CD4-positive, alpha-beta T cell (primary cell): ENCODE data around the gene SLC38A3. TPM values are rescaled to one million over a fixed set of nuclear protein-coding genes. Genes with fewer than 3 reads are reported as not detected.

Source experiments
- ATAC-seq: fragments of 200-7000 bp; cut with Tn5 transposase; one replicate; pipeline ENCODE4 v1.10.0; 2022; ENCODE audit warnings: mild to moderate bottlenecking; ENCODE audit not compliant: poor library complexity
- CTCF ChIA-PET: fragments of 350-600 bp; sonication (Branson Sonifier 250); formaldehyde crosslinking; loops from one replicate; lab custom pipeline; 2021; ENCODE audit warnings: antibody characterized with exemption, inconsistent platforms; lab: Charles Lee
- POLR2A ChIA-PET: fragments of 350-600 bp; sonication (Branson Sonifier 250); formaldehyde crosslinking; loops from one replicate; lab custom pipeline; 2021; ENCODE audit warnings: antibody characterized with exemption, inconsistent platforms; lab: Charles Lee
- DNase-seq, 14 experiments: peaks; one replicate each; pipeline ENCODE4 v3.0.0-alpha.2; 2013 to 2020; ENCODE audit warnings: mixed read lengths in 2 of 14
- H3K27ac ChIP-seq, 2 donors: one replicate each; pipeline versions ENCODE4 v1.5.1 to v1.7.0; 2013; ENCODE audit warnings: low read length in 2 of 2, low read depth in 1 of 2, mild to moderate bottlenecking in 1 of 2
- H3K27me3 ChIP-seq, 2 experiments: 1 replicate in 1 of 2; 2 replicates in 1 of 2; pipeline versions ENCODE4 v1.6.1 to v1.7.0; 2013; ENCODE audit warnings: low read length in 2 of 2, control low read depth in 1 of 2, mild to moderate bottlenecking in 1 of 2, moderate library complexity in 1 of 2; ENCODE audit not compliant: insufficient read depth in 2 of 2, control insufficient read depth in 1 of 2
- H3K36me3 ChIP-seq: one replicate; pipeline ENCODE4 v1.6.1; 2013; ENCODE audit warnings: low read length, control low read depth; ENCODE audit not compliant: insufficient read depth
- H3K4me1 ChIP-seq: one replicate; pipeline ENCODE4 v1.6.1; 2013; ENCODE audit warnings: low read length, control low read depth; ENCODE audit not compliant: insufficient read depth
- H3K4me3 ChIP-seq: one replicate; pipeline ENCODE4 v1.5.1; 2013; ENCODE audit warnings: mild to moderate bottlenecking, low read length, moderate library complexity
- H3K9me3 ChIP-seq, 2 experiments: 1 replicate in 1 of 2; 2 replicates in 1 of 2; pipeline versions ENCODE4 v1.6.1 to v1.7.0; 2013; ENCODE audit warnings: low read length in 2 of 2, mild to moderate bottlenecking in 2 of 2, control low read depth in 1 of 2, moderate library complexity in 1 of 2; ENCODE audit not compliant: control insufficient read depth in 1 of 2, insufficient read depth in 1 of 2
- H3K27ac Mint-ChIP-seq: one replicate; pipeline ENCODE4 v1.8.0; 2020; ENCODE audit warnings: mixed read lengths
- H3K27me3 Mint-ChIP-seq: one replicate; pipeline ENCODE4 v1.8.0; 2021; ENCODE audit warnings: mixed read lengths
- H3K36me3 Mint-ChIP-seq: one replicate; pipeline ENCODE4 v1.8.0; 2021; ENCODE audit warnings: low read depth, mixed read lengths
- H3K4me1 Mint-ChIP-seq: one replicate; pipeline ENCODE4 v1.8.0; 2021; ENCODE audit warnings: low read depth, mixed read lengths
- H3K4me3 Mint-ChIP-seq: one replicate; pipeline ENCODE4 v1.8.0; 2020; ENCODE audit warnings: mild to moderate bottlenecking, mixed read lengths
- H3K9me3 Mint-ChIP-seq: one replicate; pipeline ENCODE4 v1.8.0; 2020; ENCODE audit warnings: mixed read lengths
- intact Hi-C, 2 experiments: fragments of 100-400 bp; cut with DNase I in 1 of 2; cut with micrococcal nuclease in 1 of 2; formaldehyde crosslinking; loops; one replicate each; pipeline versions ENCODE4 v1.15.1 to v1.9.0; 2023 to 2025; cut with DNase I, micrococcal nuclease
- total RNA-seq, 174 experiments: library from RNA in 2 of 174; stranded (reverse) in 2 of 174; gene quantifications; one replicate each; pipeline ENCODE4 v1.2.3 and lab custom pipeline; 2021 to 2026
- TF ChIP-seq, protein P1 (sequence below): fragments of 200-600 bp; IDR thresholded peaks from one replicate; pipeline ENCODE4 v1.8.0; 2022; ENCODE audit warnings: antibody characterized with exemption, mild to moderate bottlenecking

Gene SLC38A3
- total RNA-seq, 2 experiments from 2014 or later = 1.0 to 1.1 TPM

- ChIA-PET POLR2A (no interaction called here), CTCF (no interaction called here)
- Mint-ChIP-seq H3K4me3 (no peak overlapping the region), H3K27me3 (no peaks in the 10 kb centered on the region), H3K4me1 (no peaks in the 10 kb centered on the region), H3K27ac (no peak overlapping the region), H3K36me3 (no peaks in the 10 kb centered on the region), H3K9me3 (no peaks in the 10 kb centered on the region)
- intact Hi-C loops = no loop called here
- no peaks in the 10 kb centered on the region for H3K9me3 ChIP-seq
- H3K4me1 ChIP-seq = no peaks in the 10 kb centered on the region
- H3K27me3 ChIP-seq = no peaks in the 10 kb centered on the region
- ATAC-seq (no peak), DNase-seq (no peak)
- no peak overlapping the region for H3K27ac ChIP-seq
- TF ChIP-seq, protein P1, sequence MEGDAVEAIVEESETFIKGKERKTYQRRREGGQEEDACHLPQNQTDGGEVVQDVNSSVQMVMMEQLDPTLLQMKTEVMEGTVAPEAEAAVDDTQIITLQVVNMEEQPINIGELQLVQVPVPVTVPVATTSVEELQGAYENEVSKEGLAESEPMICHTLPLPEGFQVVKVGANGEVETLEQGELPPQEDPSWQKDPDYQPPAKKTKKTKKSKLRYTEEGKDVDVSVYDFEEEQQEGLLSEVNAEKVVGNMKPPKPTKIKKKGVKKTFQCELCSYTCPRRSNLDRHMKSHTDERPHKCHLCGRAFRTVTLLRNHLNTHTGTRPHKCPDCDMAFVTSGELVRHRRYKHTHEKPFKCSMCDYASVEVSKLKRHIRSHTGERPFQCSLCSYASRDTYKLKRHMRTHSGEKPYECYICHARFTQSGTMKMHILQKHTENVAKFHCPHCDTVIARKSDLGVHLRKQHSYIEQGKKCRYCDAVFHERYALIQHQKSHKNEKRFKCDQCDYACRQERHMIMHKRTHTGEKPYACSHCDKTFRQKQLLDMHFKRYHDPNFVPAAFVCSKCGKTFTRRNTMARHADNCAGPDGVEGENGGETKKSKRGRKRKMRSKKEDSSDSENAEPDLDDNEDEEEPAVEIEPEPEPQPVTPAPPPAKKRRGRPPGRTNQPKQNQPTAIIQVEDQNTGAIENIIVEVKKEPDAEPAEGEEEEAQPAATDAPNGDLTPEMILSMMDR = no peak
- H3K36me3 ChIP-seq = no peaks in the 10 kb centered on the region
- no peak overlapping the region for H3K4me3 ChIP-seq
Observed at GRCh38 chr3:50186096-50186495, 19.0 kb upstream of the SLC38A3 start.

DNA sequence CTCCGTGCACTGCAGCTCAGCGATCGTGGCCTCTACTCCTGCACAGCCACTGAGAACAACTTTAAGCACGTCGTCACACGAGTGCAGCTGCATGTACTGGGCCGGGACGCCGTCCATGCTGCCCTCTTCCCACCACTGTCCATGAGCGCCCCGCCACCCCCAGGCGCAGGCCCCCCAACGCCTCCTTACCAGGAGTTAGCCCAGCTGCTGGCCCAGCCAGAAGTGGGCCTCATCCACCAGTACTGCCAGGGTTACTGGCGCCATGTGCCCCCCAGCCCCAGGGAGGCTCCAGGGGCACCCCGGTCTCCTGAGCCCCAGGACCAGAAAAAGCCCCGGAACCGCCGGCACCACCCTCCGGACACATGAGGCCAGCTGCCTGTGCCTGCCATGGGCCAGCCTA lies 17.3 kb upstream of the SLC38A3 start:
- no peaks in the 10 kb centered on the region for H3K9me3 Mint-ChIP-seq
- no peak overlapping the region for H3K27ac Mint-ChIP-seq
- H3K4me3 ChIP-seq = no peak overlapping the region
- POLR2A ChIA-PET = no interaction called here
- peaks cover 3% of the 10 kb centered on the region for H3K4me1 Mint-ChIP-seq
- intact Hi-C loops = loop anchor here in 1 of 2 experiments (2.0 kb wide), 1 partner anchor 67 kb away; no protein-coding TSS in a partner anchor
- H3K4me1 ChIP-seq = peaks cover 4% of the 10 kb centered on the region
- peaks cover under 1 to 1% of the 10 kb centered on the region in 2 experiments for H3K27me3 ChIP-seq
- ATAC-seq (no peak), DNase-seq (no peak)
- no peak overlapping the region for H3K4me3 Mint-ChIP-seq
- TF ChIP-seq, protein P1 = no peak
- peaks cover 4% of the 10 kb centered on the region for H3K27me3 Mint-ChIP-seq
- peaks cover 0 to 5% of the 10 kb centered on the region in 2 experiments for H3K9me3 ChIP-seq
- H3K36me3 Mint-ChIP-seq = no peaks in the 10 kb centered on the region
- H3K27ac ChIP-seq = no peak overlapping the region
- CTCF ChIA-PET = no interaction called here
- no peaks in the 10 kb centered on the region for H3K36me3 ChIP-seq

DNA sequence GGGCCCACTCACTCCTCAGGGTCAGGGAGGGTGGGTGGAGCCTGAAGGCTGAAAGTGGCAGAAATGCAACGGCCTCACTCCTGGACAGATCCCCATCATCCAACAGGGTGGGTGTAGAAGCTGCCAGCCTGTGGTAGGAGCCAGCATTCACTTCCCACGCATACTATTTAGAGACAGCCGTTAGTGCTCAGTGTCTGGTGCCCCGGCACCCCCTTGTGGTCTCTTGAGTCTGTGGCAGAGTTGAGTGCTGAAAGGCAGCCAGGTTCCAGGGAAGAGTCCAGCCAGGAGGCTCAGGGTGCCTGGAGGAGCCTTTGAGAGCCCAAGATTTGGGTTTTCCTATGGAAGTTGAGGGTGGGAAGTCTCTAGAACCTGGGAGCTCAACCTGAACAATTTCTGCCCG lies 15.8 kb upstream of the SLC38A3 start:
- Mint-ChIP-seq H3K4me1 (peaks cover 6% of the 10 kb centered on the region), H3K9me3 (no peaks in the 10 kb centered on the region), H3K27ac (no peak overlapping the region), H3K27me3 (peaks cover 6% of the 10 kb centered on the region), H3K36me3 (no peaks in the 10 kb centered on the region), H3K4me3 (no peak overlapping the region)
- Histone ChIP-seq H3K9me3 (peaks cover 0 to 11% of the 10 kb centered on the region in 2 experiments), H3K4me1 (peaks cover 18% of the 10 kb centered on the region), H3K4me3 (no peak overlapping the region), H3K27me3 (peaks cover 13 to 14% of the 10 kb centered on the region in 2 experiments), H3K36me3 (no peaks in the 10 kb centered on the region), H3K27ac (no peak overlapping the region)
- ChIA-PET POLR2A (no interaction called here), CTCF (no interaction called here)
- TF ChIP-seq, protein P1 = no peak
- peak in 5 of 14 experiments; percentile 20 to 55 (median 33) for DNase-seq
- no peak for ATAC-seq
- intact Hi-C loops = loop anchor here in 1 of 2 experiments (2.0 kb wide), 1 partner anchor 68 kb away; no protein-coding TSS in a partner anchor
